GM12878 (cell line): ENCODE data around the gene TMPRSS3. TPM values are rescaled to one million over a fixed set of nuclear protein-coding genes. Genes with fewer than 3 reads are reported as not detected.

Experiments
- ATAC-seq: fragments of 200-7000 bp; cut with Tn5 transposase; 3 replicates; pipeline ENCODE4 v1.9.1; 2020; ENCODE audit warnings: mild to moderate bottlenecking, moderate library complexity
- BruUV-seq: library from RNA; stranded (reverse); fragments of 400-500 nt; replicated peaks from 2 replicates; lab custom pipeline; 2021; lab: Mats Ljungman, UMichigan
- CTCF ChIA-PET: fragments of 300-600 bp; sonication (Branson Sonifier 250); formaldehyde crosslinking; extraction: SDS; loops from one replicate; lab custom pipeline; 2021; ENCODE audit warnings: inconsistent platforms; lab: Yijun Ruan, JAX
- POLR2A ChIA-PET: fragments of 350-600 bp; formaldehyde crosslinking; extraction: SDS; loops from one replicate; lab custom pipeline; 2021; ENCODE audit warnings: inconsistent platforms; lab: Charles Lee
- RAD21 ChIA-PET: fragments of 300-600 bp; sonication (Branson Sonifier 250); formaldehyde crosslinking; loops from one replicate; lab custom pipeline; 2023; ENCODE audit warnings: antibody characterized with exemption; ENCODE audit not compliant: unreplicated experiment; lab: Charles Lee
- SMC1A ChIA-PET: fragments of 300-600 bp; sonication (Branson Sonifier 250); formaldehyde crosslinking; loops from one replicate; lab custom pipeline; 2023; ENCODE audit not compliant: unreplicated experiment, uncharacterized antibody; lab: Charles Lee
- DNase-seq: peaks from one replicate; pipeline ENCODE4 v3.0.0-alpha.2; 2011; ENCODE audit warnings: low read depth, low spot score
- FAIRE-seq: peaks from 3 replicates; lab custom pipeline; 2011; peaks lifted over from hg19 to GRCh38; lab: Jason Lieb, UNC
- H2AFZ ChIP-seq: 2 replicates; pipeline ENCODE4 v1.6.0; 2011; ENCODE audit warnings: low read depth, low read length, control low read depth; ENCODE audit not compliant: control insufficient read depth
- H3K27ac ChIP-seq: 2 replicates; pipeline ENCODE4 v1.5.1; 2011; ENCODE audit warnings: control low read depth; ENCODE audit not compliant: control insufficient read depth, insufficient read depth
- H3K27me3 ChIP-seq, 2 experiments: replicated peaks in 1 of 2; 2 replicates each; pipeline versions ENCODE4 v1.6.0 to v1.6.1; 2011; ENCODE audit warnings: low read length in 1 of 2; ENCODE audit not compliant: control insufficient read depth in 2 of 2, insufficient read depth in 2 of 2
- H3K36me3 ChIP-seq, 2 experiments: 2 replicates each; pipeline ENCODE4 v1.5.1; 2011; ENCODE audit warnings: low read length in 1 of 2; ENCODE audit not compliant: control insufficient read depth in 2 of 2, insufficient read depth in 2 of 2
- H3K4me1 ChIP-seq: 2 replicates; pipeline ENCODE4 v1.6.1; 2011; ENCODE audit warnings: mild to moderate bottlenecking, low read length, moderate library complexity, mixed read lengths; ENCODE audit not compliant: control insufficient read depth, insufficient read depth
- H3K4me2 ChIP-seq: 2 replicates; pipeline ENCODE4 v1.6.0; 2011; ENCODE audit warnings: control low read depth; ENCODE audit not compliant: control insufficient read depth, insufficient read depth
- H3K4me3 ChIP-seq: fragments of 200-600 bp; sonication (generic); 2 replicates; pipeline ENCODE4 v1.5.1; 2016
- H3K79me2 ChIP-seq: 2 replicates; pipeline ENCODE4 v1.6.0; 2011; ENCODE audit warnings: low read length; ENCODE audit not compliant: control insufficient read depth, insufficient read depth
- H3K9ac ChIP-seq: 2 replicates; pipeline ENCODE4 v1.8.0; 2011; ENCODE audit warnings: low read length, control low read depth, mixed read lengths; ENCODE audit not compliant: control insufficient read depth, insufficient read depth
- H3K9me3 ChIP-seq: replicated peaks from 3 replicates; pipeline ENCODE4 v1.5.1; 2011; ENCODE audit warnings: mild to moderate bottlenecking, low read length; ENCODE audit not compliant: control insufficient read depth, insufficient read depth
- H4K20me1 ChIP-seq: 2 replicates; pipeline ENCODE4 v1.6.0; 2011; ENCODE audit not compliant: control insufficient read depth, insufficient read depth
- CUX1 ChIP-seq: IDR thresholded peaks from 2 replicates; pipeline ENCODE4 v1.6.1; 2012; ENCODE audit warnings: improper control_type of control experiment, low read depth, low read length; ENCODE audit not compliant: insufficient replicate concordance
- EZH2 ChIP-seq: IDR thresholded peaks from 2 replicates; pipeline ENCODE4 v1.6.1; 2012; ENCODE audit warnings: low read depth, mild to moderate bottlenecking, control low read depth, inconsistent platforms, low read length, borderline replicate concordance; ENCODE audit not compliant: control insufficient read depth
- HCFC1 ChIP-seq: fragments of 150-350 bp; IDR thresholded peaks from 2 replicates; pipeline ENCODE4 v1.6.1; 2014; ENCODE audit warnings: low read length
- HDAC2 ChIP-seq: fragments of 200-600 bp; sonication (generic); IDR thresholded peaks from 2 replicates; pipeline ENCODE4 v1.6.1; 2017
- HDAC6 ChIP-seq: fragments of 200-600 bp; sonication (generic); IDR thresholded peaks from one replicate; pipeline ENCODE4 v1.8.0; 2017; ENCODE audit warnings: antibody characterized with exemption; ENCODE audit not compliant: unreplicated experiment
- MYB ChIP-seq: fragments of 150-350 bp; IDR thresholded peaks from 2 replicates; pipeline ENCODE4 v1.6.1; 2014; ENCODE audit warnings: mild to moderate bottlenecking, low read depth, low read length, borderline replicate concordance
- NFXL1 ChIP-seq: fragments of 450-650 bp; IDR thresholded peaks from 2 replicates; pipeline ENCODE4 v1.6.1; 2017; ENCODE audit warnings: antibody characterized with exemption, mild to moderate bottlenecking, borderline replicate concordance
- RB1 ChIP-seq: fragments of 450-650 bp; formaldehyde crosslinking; IDR thresholded peaks from 2 replicates; pipeline ENCODE4 v1.6.1; 2017; ENCODE audit warnings: mild to moderate bottlenecking, borderline replicate concordance
- TCF12 ChIP-seq: IDR thresholded peaks from 2 replicates; pipeline ENCODE4 v1.6.1; 2011; ENCODE audit warnings: low read depth, mild to moderate bottlenecking, low read length
- ZNF207 ChIP-seq: fragments of 450-650 bp; IDR thresholded peaks from 2 replicates; pipeline ENCODE4 v1.6.1; 2014; ENCODE audit warnings: antibody characterized with exemption, mild to moderate bottlenecking, borderline replicate concordance
- ZNF274 ChIP-seq: IDR thresholded peaks from one replicate; pipeline ENCODE4 v1.8.0; 2011; ENCODE audit not compliant: insufficient read length, insufficient read depth
- ZNF384 ChIP-seq: IDR thresholded peaks from 2 replicates; pipeline ENCODE4 v1.6.1; 2012; ENCODE audit warnings: low read depth, mild to moderate bottlenecking, low read length, improper control_type of control experiment, borderline replicate concordance
- WGBS: methylation state at CpG from one replicate; pipeline ENCODE4 v1.1.6; 2016; ENCODE audit warnings: low lambda C conversion rate; ENCODE audit not compliant: insufficient replicate concordance, insufficient coverage; ENCODE audit errors: missing lambda C conversion rate; 5-methylcytosine and 5-hydroxymethylcytosine counted together
- in situ Hi-C: fragments of 300-500 bp; cut with MboI; formaldehyde crosslinking; loops from 9 replicates; pipeline ENCODE4 v1.14.3; 2018; ENCODE audit warnings: mixed read lengths
- intact Hi-C: fragments of 100-400 bp; cut with micrococcal nuclease; formaldehyde crosslinking; loops from one replicate; pipeline ENCODE4 v1.14.2; 2022; ENCODE audit not compliant: unreplicated experiment
- polyA plus RNA-seq, 11 experiments: library from polyadenylated mRNA; depleted of rRNA in 4 of 11; unstranded in 6 of 11; stranded (reverse) in 5 of 11; fragments of >200 nt; fragmentation: Nextera tagmentation in 4 of 11; fragmentation: Illumina TruSeq in 1 of 11; extraction: Ambion mirVana in 4 of 11; extraction: Trizol in 1 of 11; gene quantifications; 1 replicate in 1 of 11; 2 replicates in 10 of 11; pipeline versions ENCODE4 v1.2.1 to v1.2.3, GENCODE V29; 2011 to 2016; ENCODE audit warnings: inconsistent platforms in 2 of 11, missing spikeins in 2 of 11, low read depth in 1 of 11
- total RNA-seq, 4 experiments: library from RNA; depleted of rRNA in 3 of 4; stranded (reverse); fragments of >200 nt in 3 of 4; fragmentation: Illumina TruSeq in 1 of 4; extraction: Trizol in 1 of 4; gene quantifications; 2 replicates each; pipeline versions ENCODE4 v1.2.1 to v1.2.3, GENCODE V29; 2013 to 2021

TMPRSS3 gene
- total and polyA plus RNA-seq, 10 of the 15 experiments (the other 5 are each of a cell fraction or from before 2014, with no cell fraction given) = 0.51 to 1.5 (median 0.82) TPM; not detected in 1

GRCh38 chr21:42412636-42412933 lies 16.7 kb upstream of the TMPRSS3 start (continued):
- TF ChIP-seq ZNF274 (no peak), ZNF384 (no peak), TCF12 (0 out of 2 replicates have a peak, but pooled peaks have one; percentile 12), HDAC6 (no peak), EZH2 (no peak), HDAC2 (no peak), MYB (no peak), RB1 (no peak), ZNF207 (no peak)
- TF ChIP-seq, all 136 proteins: peak for 3

GRCh38 chr21:42411891-42412635 lies 16.2 kb upstream of the TMPRSS3 start:
- no TSS peak for BruUV-seq
- FAIRE-seq = no peak
- Histone ChIP-seq H3K9ac (no peak overlapping the region), H3K27me3 (no peaks in the 10 kb centered on the region), H4K20me1 (no peaks in the 10 kb centered on the region), H3K4me3 (no peak overlapping the region), H3K4me1 (peaks cover 47% of the 10 kb centered on the region), H3K4me2 (no peak overlapping the region), H3K79me2 (no peaks in the 10 kb centered on the region), H3K27ac (no peak overlapping the region)
- no peak for ATAC-seq
- ChIA-PET CTCF (interaction anchor here (0.9 to 1.0 kb wide), 2 partner anchors 12 to 13 kb away, joined by 3 to 5 read pairs; no protein-coding TSS in a partner anchor), SMC1A (interaction anchor here (0.9 to 6.1 kb wide), 9 partner anchors 11 to 102 kb away, joined by 3 to 49 read pairs (median 5); no protein-coding TSS in a partner anchor), POLR2A (interaction anchor here (2.3 to 5.4 kb wide), 2 partner anchors 10 to 18 kb away, joined by 12 to 34 read pairs; partner anchors contain the start of gene UBASH3A), RAD21 (interaction anchor here (1.1 to 4.2 kb wide), 6 partner anchors 10 to 124 kb away, joined by 3 to 32 read pairs (median 6); no protein-coding TSS in a partner anchor)
- in situ Hi-C loops = no loop called here
- WGBS = 90% methylated on average over 21 of the region's 21 CpGs
- intact Hi-C loops = no loop called here
- no peak for DNase-seq
- TF ChIP-seq CUX1 (no peak), NFXL1 (no peak), HCFC1 (no peak)
- TF ChIP-seq, all 136 proteins: peak for 0
- Histone ChIP-seq H2AFZ (no peak overlapping the region), H3K9me3 (no peaks in the 10 kb centered on the region; the same call in 2 of the 3 replicates), H3K36me3 (no peaks in the 10 kb centered on the region)
